AG08395 (cell line): ENCODE measurements around the gene SMARCAL1.
A peak's percentile ranks its signal among the peaks of the same experiment; 100 is the strongest.

Source experiments
- DNase-seq: peaks from one replicate; pipeline ENCODE4 v3.0.0; 2012; ENCODE audit warnings: mixed read lengths, low spot score

The SMARCAL1 gene

GRCh38 chr2:216475767-216476166 lies 63.5 kb downstream of the SMARCAL1 start:
- no peak for DNase-seq

GRCh38 chr2:216477283-216478035 lies 65.2 kb downstream of the SMARCAL1 start:
- DNase-seq: no peak

GRCh38 chr2:216478151-216478550 lies 65.9 kb downstream of the SMARCAL1 start:
- peak; percentile 78 for DNase-seq

GRCh38 chr2:216478791-216479190 lies 66.5 kb downstream of the SMARCAL1 start:
- no peak for DNase-seq

- no peak for DNase-seq
These were observed 67.9 kb downstream of the SMARCAL1 start for GRCh38 chr2:216480221-216480620.

- DNase-seq: no peak
These were observed 70.4 kb downstream of the SMARCAL1 start for GRCh38 chr2:216482640-216483039.

- no peak for DNase-seq
These were observed 73.0 kb downstream of the SMARCAL1 start for GRCh38 chr2:216485237-216485636.

GRCh38 chr2:216485745-216486144 lies 73.5 kb downstream of the SMARCAL1 start:
- no peak for DNase-seq

- DNase-seq: no peak
These were observed 74.0 kb downstream of the SMARCAL1 start for GRCh38 chr2:216486271-216486670.

- DNase-seq: no peak
These were observed 74.4 kb downstream of the SMARCAL1 start for GRCh38 chr2:216486708-216487107.

GRCh38 chr2:216490061-216490460 lies 77.8 kb downstream of the SMARCAL1 start:
- DNase-seq: peak; percentile 80

- no peak for DNase-seq
These were observed 79.7 kb downstream of the SMARCAL1 start for GRCh38 chr2:216491793-216492596.

GRCh38 chr2:216492597-216493333 lies 80.5 kb downstream of the SMARCAL1 start:
- DNase-seq: peak; percentile 67

- DNase-seq: no peak
These were observed 81.0 kb downstream of the SMARCAL1 start for GRCh38 chr2:216493334-216493685.

GRCh38 chr2:216495656-216496055 lies 83.4 kb downstream of the SMARCAL1 start:
- no peak for DNase-seq

- no peak for DNase-seq
These were observed 85.2 kb downstream of the SMARCAL1 start for GRCh38 chr2:216497382-216498069.

GRCh38 chr2:216498070-216498378 lies 85.7 kb downstream of the SMARCAL1 start:
- no peak for DNase-seq

- peak; percentile 97 for DNase-seq
These were observed 86.4 kb downstream of the SMARCAL1 start, which contains the start of gene RPL37A for GRCh38 chr2:216498379-216499352. Gene RPL37A, plus strand, starts transcription at chr2:216498844. Its CDS starts 31 bp downstream, at chr2:216498875.

GRCh38 chr2:216499641-216500218 lies 87.4 kb downstream of the SMARCAL1 start:
- DNase-seq: no peak

GRCh38 chr2:216500572-216500971 lies 88.3 kb downstream of the SMARCAL1 start:
- no peak for DNase-seq

GRCh38 chr2:216501854-216502253 lies 89.6 kb downstream of the SMARCAL1 start:
- DNase-seq: no peak
